Measurements from ENCODE around the gene GJA9.

- TF ChIP-seq CTCF (conservative IDR thresholded peaks at IDR 0.05; ENCODE audit: low read depth, low read length), result no peak
- no peak for TF ChIP-seq USF2 (IDR thresholded peaks at IDR 0.05; ENCODE audit: low read depth, low read length)
- no peak for TF ChIP-seq POLR2A (IDR thresholded peaks at IDR 0.05; ENCODE audit: low read depth, low read length)
- TF ChIP-seq RCOR1 (IDR thresholded peaks at IDR 0.05; ENCODE audit: insufficient replicate concordance, low read length), result no peak
- no peak for TF ChIP-seq NFE2L2 (IDR thresholded peaks at IDR 0.05; ENCODE audit: low read depth, low read length)
Measured at GRCh38 chr1:38826262-38826661, 55.1 kb downstream of the GJA9 start.
